K562 (cell line): ENCODE data around the gene MAU2. TPM values are rescaled to one million over a fixed set of nuclear protein-coding genes. Genes with fewer than 3 reads are reported as not detected.

Source experiments
- BHLHE40 ChIP-seq: IDR thresholded peaks from 2 replicates; pipeline ENCODE4 v1.6.1; 2011; ENCODE audit warnings: low read length, improper control_type of control experiment
- CC2D1A ChIP-seq: fragments of 450-650 bp; IDR thresholded peaks from 2 replicates; pipeline ENCODE4 v1.6.1; 2017; ENCODE audit warnings: mild to moderate bottlenecking
- KAT8 ChIP-seq: fragments of 450-650 bp; IDR thresholded peaks from 2 replicates; pipeline ENCODE4 v1.6.1; 2016; ENCODE audit warnings: low read depth, mild to moderate bottlenecking
- KDM1A ChIP-seq, 2 experiments: fragments of 450-650 bp; IDR thresholded peaks; 2 replicates each; pipeline ENCODE4 v1.6.1; 2016; ENCODE audit warnings: mild to moderate bottlenecking in 2 of 2
- NUFIP1 ChIP-seq: fragments of 450-650 bp; IDR thresholded peaks from 2 replicates; pipeline ENCODE4 v1.6.1; 2018; ENCODE audit not compliant: partially characterized antibody
- RBBP5 ChIP-seq: fragments of 200-600 bp; sonication (generic); IDR thresholded peaks from 2 replicates; pipeline ENCODE4 v1.6.1; 2012; ENCODE audit warnings: borderline replicate concordance, mild to moderate bottlenecking, low read length, control low read depth, inconsistent platforms; ENCODE audit not compliant: insufficient read depth, poor library complexity, severe bottlenecking
- RBFOX2 ChIP-seq: fragments of 200-400 bp; formaldehyde crosslinking; IDR thresholded peaks from 2 replicates; pipeline ENCODE4 v1.6.1; 2017; ENCODE audit warnings: low read depth, mild to moderate bottlenecking, low read length, moderate library complexity
- ZNF668 ChIP-seq: fragments of 250-450 bp; sonication (Bioruptor Pico); IDR thresholded peaks from 2 replicates; pipeline ENCODE4 v1.8.0; 2022; ENCODE audit warnings: mild to moderate bottlenecking, inconsistent platforms
- ZNF830 ChIP-seq: fragments of 250-450 bp; sonication (Bioruptor Pico); IDR thresholded peaks from 2 replicates; pipeline ENCODE4 v1.5.0; 2021; ENCODE audit warnings: mild to moderate bottlenecking
- polyA plus RNA-seq, 8 experiments: library from polyadenylated mRNA; depleted of rRNA in 4 of 8; stranded (reverse) in 5 of 8; unstranded in 3 of 8; fragments of >200 nt; fragmentation: Nextera tagmentation in 2 of 8; fragmentation: Illumina TruSeq in 1 of 8; extraction: Ambion mirVana in 2 of 8; extraction: Trizol in 1 of 8; gene quantifications; 2 replicates each; pipeline versions ENCODE4 v1.2.1 to v1.2.3, GENCODE V29; 2011 to 2014; ENCODE audit warnings: inconsistent platforms in 1 of 8, missing spikeins in 1 of 8
- total RNA-seq, 7 experiments: library from RNA; depleted of rRNA in 6 of 7; stranded (reverse); fragments of >200 nt in 6 of 7; fragmentation: Illumina TruSeq in 2 of 7; extraction: Trizol in 2 of 7; gene quantifications; 2 replicates each; pipeline versions ENCODE4 v1.2.1 to v1.2.3, GENCODE V29; 2011 to 2021; ENCODE audit warnings: low replicate concordance in 1 of 7
- TF ChIP-seq, protein P1 (sequence below), 2 experiments: fragments of 450-650 bp; formaldehyde crosslinking in 1 of 2; IDR thresholded peaks; 2 replicates each; pipeline versions ENCODE4 v1.4.0 to v1.6.1; 2014 to 2020; ENCODE audit warnings: mild to moderate bottlenecking in 2 of 2, borderline replicate concordance in 1 of 2, low read depth in 1 of 2
- TF ChIP-seq, protein P2 (sequence below): fragments of 450-650 bp; IDR thresholded peaks from 2 replicates; pipeline ENCODE4 v1.6.1; 2017; ENCODE audit warnings: antibody characterized with exemption
- TF ChIP-seq, protein P3 (sequence below): sonication (generic); formaldehyde crosslinking; IDR thresholded peaks from 2 replicates; pipeline ENCODE4 v1.8.1; 2023; ENCODE audit warnings: mild to moderate bottlenecking, missing genetic modification reagents, moderate library complexity
- TF ChIP-seq, protein P4 (sequence below): fragments of 450-650 bp; IDR thresholded peaks from one replicate; pipeline ENCODE4 v1.6.1; 2018; ENCODE audit warnings: mild to moderate bottlenecking, moderate library complexity; ENCODE audit not compliant: partially characterized antibody

Gene MAU2
- total and polyA plus RNA-seq, 9 of the 15 experiments (the other 6 are each of a cell fraction or from before 2014, with no cell fraction given) = 1.2 to 48.1 (median 19.4) TPM

GRCh38 chr19:19342086-19343015, 21.7 kb downstream of the MAU2 start (continued):
- TF ChIP-seq, protein P1, sequence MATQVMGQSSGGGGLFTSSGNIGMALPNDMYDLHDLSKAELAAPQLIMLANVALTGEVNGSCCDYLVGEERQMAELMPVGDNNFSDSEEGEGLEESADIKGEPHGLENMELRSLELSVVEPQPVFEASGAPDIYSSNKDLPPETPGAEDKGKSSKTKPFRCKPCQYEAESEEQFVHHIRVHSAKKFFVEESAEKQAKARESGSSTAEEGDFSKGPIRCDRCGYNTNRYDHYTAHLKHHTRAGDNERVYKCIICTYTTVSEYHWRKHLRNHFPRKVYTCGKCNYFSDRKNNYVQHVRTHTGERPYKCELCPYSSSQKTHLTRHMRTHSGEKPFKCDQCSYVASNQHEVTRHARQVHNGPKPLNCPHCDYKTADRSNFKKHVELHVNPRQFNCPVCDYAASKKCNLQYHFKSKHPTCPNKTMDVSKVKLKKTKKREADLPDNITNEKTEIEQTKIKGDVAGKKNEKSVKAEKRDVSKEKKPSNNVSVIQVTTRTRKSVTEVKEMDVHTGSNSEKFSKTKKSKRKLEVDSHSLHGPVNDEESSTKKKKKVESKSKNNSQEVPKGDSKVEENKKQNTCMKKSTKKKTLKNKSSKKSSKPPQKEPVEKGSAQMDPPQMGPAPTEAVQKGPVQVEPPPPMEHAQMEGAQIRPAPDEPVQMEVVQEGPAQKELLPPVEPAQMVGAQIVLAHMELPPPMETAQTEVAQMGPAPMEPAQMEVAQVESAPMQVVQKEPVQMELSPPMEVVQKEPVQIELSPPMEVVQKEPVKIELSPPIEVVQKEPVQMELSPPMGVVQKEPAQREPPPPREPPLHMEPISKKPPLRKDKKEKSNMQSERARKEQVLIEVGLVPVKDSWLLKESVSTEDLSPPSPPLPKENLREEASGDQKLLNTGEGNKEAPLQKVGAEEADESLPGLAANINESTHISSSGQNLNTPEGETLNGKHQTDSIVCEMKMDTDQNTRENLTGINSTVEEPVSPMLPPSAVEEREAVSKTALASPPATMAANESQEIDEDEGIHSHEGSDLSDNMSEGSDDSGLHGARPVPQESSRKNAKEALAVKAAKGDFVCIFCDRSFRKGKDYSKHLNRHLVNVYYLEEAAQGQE (IDR thresholded peaks at IDR 0.05; ENCODE audit: borderline replicate concordance) = peak; percentile 71
- TF ChIP-seq, protein P1 (CRISPR knock-in tag; IDR thresholded peaks at IDR 0.05; ENCODE audit: low read depth) = no peak
- TF ChIP-seq NUFIP1 = no peak
- peak; percentile 33; the same call in 1 of the 2 replicates for TF ChIP-seq RBFOX2
- TF ChIP-seq, protein P2, sequence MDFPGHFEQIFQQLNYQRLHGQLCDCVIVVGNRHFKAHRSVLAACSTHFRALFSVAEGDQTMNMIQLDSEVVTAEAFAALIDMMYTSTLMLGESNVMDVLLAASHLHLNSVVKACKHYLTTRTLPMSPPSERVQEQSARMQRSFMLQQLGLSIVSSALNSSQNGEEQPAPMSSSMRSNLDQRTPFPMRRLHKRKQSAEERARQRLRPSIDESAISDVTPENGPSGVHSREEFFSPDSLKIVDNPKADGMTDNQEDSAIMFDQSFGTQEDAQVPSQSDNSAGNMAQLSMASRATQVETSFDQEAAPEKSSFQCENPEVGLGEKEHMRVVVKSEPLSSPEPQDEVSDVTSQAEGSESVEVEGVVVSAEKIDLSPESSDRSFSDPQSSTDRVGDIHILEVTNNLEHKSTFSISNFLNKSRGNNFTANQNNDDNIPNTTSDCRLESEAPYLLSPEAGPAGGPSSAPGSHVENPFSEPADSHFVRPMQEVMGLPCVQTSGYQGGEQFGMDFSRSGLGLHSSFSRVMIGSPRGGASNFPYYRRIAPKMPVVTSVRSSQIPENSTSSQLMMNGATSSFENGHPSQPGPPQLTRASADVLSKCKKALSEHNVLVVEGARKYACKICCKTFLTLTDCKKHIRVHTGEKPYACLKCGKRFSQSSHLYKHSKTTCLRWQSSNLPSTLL = no peak
- peak; percentile 63 for TF ChIP-seq BHLHE40
- TF ChIP-seq, protein P3, sequence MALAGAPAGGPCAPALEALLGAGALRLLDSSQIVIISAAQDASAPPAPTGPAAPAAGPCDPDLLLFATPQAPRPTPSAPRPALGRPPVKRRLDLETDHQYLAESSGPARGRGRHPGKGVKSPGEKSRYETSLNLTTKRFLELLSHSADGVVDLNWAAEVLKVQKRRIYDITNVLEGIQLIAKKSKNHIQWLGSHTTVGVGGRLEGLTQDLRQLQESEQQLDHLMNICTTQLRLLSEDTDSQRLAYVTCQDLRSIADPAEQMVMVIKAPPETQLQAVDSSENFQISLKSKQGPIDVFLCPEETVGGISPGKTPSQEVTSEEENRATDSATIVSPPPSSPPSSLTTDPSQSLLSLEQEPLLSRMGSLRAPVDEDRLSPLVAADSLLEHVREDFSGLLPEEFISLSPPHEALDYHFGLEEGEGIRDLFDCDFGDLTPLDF (CRISPR knock-in tag) = no peak
- no peak for TF ChIP-seq RBBP5
- TF ChIP-seq KDM1A (IDR thresholded peaks at IDR 0.05) = no peak
- no peak for TF ChIP-seq ZNF668 (CRISPR knock-in tag)
- TF ChIP-seq, protein P4, sequence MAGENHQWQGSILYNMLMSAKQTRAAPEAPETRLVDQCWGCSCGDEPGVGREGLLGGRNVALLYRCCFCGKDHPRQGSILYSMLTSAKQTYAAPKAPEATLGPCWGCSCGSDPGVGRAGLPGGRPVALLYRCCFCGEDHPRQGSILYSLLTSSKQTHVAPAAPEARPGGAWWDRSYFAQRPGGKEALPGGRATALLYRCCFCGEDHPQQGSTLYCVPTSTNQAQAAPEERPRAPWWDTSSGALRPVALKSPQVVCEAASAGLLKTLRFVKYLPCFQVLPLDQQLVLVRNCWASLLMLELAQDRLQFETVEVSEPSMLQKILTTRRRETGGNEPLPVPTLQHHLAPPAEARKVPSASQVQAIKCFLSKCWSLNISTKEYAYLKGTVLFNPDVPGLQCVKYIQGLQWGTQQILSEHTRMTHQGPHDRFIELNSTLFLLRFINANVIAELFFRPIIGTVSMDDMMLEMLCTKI = no peak
- no peak for TF ChIP-seq CC2D1A
- no peak for TF ChIP-seq KAT8
- TF ChIP-seq ZNF830 (CRISPR knock-in tag) = peak; percentile 25; the same call in 1 of the 2 replicates
